ENCODE measurements around the gene ADGRD1. TPM values are rescaled to one million over a fixed set of nuclear protein-coding genes. Genes with fewer than 3 reads are reported as not detected.

ADGRD1 gene
- total and polyA plus RNA-seq, 2 of the 8 experiments (the other 6 are each of a cell fraction or from before 2014, with no cell fraction given): 0.36 to 0.48 TPM

DNA sequence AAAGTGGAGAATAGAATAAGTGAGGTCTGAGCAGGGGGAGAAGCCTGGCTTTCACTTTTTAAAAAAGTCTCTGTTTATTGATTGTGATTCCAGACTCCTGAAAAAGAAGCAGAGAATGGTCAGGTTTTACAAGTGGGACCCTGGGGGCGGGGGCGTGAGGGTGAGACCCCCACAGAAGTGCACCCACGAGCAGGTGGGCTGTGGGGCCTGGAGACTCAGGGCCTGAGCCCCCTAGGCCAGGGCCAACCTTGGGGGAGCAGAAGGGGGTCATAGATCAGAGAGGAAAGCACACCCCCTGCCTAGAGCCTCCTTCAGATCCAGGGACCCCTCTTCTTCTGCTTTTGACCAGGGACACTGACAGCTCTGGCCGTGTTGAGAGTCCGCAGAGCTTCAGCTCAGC, 180.3 kb downstream of the ADGRD1 start (continued):
- no peak for TF ChIP-seq SRF (IDR thresholded peaks at IDR 0.05; ENCODE audit: low read depth, low read length)
- TF ChIP-seq CBX5 (IDR thresholded peaks at IDR 0.05; ENCODE audit: low read depth, low read length): no peak
- TF ChIP-seq CBX8 (IDR thresholded peaks at IDR 0.05; ENCODE audit: borderline replicate concordance, low read depth, low read length): no peak

Measured in H1 (cell line).